DMS79 treated with DMSO at 0.1 percent for 48 hours (cell line): ENCODE data around the gene COL13A1.
A peak's percentile ranks its signal among the peaks of the same experiment; 100 is the strongest.

Experiments
- DNase-seq: peaks from one replicate; lab custom pipeline; 2025; lab: John Stamatoyannopoulos, UW

The COL13A1 gene

DNA sequence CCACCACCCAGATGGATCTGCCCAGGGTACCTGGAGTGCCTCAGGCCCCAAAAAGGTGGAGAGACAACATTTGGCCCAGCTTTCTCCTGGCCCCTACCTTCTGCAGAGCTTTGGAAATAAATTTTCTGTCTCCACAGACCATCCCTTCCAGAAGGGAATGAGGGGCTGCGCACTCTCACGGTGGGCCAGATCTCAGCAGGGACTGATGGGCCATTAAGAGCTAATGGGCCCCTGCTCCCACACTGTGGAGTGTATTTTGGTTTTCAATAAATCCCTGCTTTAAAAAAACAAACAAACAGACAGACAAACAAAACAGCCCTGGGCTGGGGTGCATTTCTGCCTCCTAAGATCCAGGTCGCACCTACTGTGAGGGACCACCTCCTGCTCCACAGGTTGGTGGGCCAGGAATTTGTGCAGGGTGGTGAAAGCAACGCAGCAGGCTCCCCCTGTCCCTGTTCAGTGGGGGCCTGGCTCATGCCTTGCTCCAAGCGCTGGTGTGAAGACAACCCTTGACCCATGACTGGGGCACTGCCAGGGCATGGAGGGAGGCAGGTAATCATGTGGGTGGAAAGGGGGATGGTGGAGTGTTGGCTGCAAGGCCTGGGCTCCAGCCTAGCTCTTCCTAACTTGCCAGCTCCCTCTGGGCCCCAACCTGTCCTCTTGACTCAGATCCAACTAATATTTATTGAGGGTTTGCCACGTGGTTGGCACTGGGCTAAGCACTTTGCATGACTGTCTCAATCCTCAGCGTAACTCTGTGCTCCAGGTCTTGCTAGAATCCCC, 88.5 kb downstream of the COL13A1 start:
- DNase-seq, result peak; percentile 42

DNA sequence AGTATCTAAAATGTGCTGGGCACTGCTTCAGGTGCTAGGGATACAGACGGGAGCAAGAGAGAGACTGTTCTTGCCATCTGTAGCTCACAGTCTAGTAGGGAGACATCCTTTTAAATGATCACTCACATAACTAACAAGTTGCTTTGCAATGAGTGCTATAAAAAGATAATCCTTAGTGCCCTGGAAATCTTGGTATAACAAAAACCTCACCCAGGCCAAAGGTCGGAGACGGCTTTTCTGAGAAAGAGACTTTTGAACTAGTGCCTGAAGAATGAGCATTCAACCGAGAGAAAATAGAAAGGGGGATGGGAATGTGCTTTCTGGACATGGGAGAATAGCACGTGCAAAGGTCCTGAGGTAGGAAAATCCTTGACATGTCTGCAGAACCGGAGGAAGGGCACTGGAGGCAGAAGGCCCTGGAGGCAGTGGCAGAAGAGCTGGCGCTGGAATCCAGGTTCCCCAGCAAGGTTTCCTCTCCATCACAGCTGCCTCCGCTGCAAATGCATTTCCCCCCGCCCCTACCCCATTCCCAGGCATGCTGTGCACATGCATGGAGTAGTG, 89.4 kb downstream of the COL13A1 start:
- DNase-seq, result no peak

DNA sequence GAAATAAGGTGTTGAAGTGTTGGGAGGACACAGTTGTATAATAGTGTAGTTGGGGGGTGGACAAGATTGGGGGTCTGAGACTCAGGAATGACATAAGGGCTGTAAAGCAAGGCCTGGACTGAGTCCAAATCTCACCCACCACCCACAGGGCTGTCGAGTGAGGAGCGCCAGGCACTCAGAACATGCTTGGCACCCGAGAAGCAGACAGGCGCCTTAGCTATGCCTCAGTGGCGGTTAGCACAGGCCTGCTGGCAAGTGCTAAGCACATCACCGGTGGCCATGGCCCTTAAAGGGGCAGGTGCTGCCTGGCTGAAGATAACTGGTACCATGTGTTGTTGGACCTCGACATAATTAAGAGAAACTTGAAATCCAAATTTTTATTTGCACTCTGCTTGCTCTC, 90.7 kb downstream of the COL13A1 start:
- DNase-seq, result peak; percentile 46

DNA sequence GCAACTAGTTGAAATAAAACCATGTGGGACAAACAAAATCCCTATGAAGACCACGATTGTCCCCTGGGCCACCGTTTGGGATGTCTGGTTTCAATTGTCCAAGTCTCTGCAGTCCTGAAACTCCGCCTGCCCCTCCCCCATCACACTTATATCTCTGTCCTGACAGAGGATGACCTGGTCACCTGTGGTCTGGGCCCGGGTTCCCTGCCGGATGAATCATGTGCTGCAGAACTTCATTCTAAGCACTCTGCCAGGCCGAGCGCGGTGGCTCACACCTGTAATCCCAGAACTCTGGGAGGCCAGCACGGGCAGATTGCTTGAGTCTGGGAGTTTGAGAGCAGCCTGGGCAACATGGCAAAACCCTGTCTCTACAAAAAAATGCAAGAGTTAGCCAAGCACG, 91.1 kb downstream of the COL13A1 start:
- no peak for DNase-seq

DNA sequence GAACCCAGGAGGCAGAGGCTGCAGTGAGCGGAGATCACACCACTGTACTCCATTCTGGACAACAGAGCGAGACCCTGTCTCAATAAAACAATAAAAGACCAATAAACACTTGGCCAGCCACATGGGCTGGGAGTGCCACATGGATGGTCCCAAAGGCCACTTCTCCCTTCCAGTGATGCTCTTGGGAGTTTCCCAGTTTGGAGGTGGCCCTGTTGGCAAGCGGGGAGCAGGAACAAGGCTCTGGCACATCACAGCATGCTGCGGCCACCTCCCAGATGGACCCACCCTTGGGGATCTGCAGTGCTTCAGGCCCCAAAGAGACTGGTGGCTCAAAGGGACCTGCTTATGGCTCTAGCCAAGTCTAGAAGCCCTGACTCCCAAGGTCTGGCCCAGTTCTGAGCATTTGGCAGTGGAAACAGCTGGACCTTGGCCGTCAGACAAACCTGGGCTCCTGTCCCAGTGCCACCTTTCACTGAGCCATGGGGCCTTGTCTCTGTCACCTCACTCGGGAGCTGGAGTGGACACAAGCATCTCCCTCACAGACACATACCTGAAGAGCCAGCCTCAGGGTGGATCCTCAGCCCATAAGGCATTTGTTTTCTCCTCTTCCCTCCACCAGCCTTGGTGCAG, 91.7 kb downstream of the COL13A1 start:
- no peak for DNase-seq

DNA sequence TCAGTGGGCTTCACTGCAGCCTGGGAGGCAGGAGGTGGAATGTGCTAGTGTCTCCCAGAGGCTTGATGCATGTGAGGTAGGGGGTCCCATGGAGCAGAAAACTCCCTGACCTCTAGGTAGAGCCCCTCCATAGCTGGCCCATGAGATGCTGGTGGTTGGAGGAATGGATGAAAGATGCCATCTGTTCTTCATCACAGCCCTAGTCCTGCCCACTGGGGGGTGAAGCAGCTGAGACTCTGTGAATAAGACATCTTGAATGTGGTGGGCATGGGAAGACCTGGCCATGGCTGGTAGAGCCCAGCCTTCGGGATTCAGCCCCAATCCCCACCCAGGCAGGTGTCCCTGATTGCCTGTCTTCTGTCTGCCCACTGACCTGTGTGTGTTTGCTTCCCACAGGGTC, 92.5 kb downstream of the COL13A1 start:
- no peak for DNase-seq

DNA sequence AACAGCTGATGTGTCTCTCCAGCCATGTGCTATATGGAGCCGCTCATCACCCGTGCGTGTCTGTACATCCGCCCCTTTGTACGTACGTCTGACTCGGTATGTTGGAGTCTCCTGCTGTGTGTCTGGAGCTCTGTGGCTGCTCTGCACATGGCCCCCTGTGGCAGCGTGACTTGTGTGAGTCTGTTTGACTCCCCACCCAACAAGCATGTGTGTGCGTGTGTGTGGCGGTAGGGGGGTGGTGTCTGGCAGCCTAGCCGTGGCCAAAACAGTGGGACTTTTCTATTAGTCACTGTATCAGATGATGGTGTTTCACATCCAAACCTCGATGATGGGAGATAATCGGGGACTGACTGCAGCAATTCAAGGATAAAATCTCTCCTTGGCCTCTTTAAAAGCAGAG, 94.1 kb downstream of the COL13A1 start:
- DNase-seq, result no peak

DNA sequence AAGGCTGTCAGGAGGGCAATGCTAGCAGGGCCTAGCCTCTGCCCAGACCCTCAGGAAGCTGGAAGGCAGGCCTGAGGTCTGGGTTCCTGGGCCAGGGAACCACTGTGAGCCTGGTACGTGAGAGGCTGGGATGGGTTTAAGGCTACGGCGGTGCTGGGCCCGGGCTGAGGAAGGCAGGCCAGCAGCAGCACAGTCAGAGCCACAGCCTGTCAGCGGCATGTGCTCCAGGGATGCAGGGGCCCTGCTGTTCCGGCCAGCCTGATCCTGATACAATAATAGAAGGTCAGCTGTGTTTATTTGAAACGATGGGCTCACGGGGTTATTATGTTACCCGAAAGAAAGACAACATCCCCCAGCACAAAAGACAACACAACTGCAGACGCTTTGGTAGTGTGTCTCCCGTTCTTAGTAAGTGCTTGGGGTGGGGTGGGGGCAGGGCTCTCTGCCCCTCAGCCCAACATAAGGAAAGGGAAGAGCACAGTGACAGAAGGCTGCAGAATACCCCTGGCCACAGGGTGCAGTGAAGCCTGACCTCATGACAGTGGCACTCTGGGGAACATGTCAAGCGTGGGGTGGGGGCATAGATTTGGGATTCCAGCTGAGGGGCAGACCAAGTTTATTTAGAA, 95.0 kb downstream of the COL13A1 start:
- no peak for DNase-seq

DNA sequence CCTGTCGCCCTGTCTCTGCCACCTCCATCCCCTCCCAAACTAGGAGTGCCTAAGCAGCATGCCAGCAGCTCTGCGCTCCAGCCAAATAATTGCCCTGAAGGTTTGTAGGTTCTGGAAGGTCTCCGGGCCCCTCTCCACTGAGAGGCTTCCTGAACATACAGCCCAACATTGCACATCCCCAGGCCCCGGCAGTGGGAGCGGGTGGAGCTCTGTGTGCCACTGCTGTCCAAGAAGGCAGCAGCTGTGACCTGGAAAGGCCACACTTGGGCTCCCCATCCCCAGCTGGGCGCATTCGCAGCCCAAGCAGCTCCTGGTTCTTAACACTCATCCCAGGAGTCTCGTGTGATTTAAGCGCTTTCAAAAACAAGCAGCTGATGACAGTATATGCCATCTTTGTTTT, 95.7 kb downstream of the COL13A1 start:
- no peak for DNase-seq

DNA sequence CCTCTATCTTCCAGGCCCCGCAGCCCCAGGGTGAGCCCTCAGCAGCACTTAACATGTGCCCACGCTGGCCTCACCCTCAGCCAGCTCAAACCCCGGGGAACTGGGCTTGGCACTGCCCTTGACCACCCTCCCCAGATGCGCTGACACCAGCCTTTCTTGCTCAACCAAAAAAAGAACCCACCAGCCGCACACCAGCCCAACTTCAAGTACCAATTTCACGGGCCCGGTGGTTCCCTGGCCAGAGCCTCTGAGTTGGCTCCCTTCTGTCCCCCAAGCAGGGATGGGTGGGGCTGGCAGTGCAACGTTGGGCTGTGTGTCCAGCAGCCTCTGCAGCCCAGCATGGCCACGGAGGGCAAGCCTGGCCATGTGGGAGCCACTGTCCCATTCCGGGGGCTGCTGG, 96.3 kb downstream of the COL13A1 start:
- DNase-seq, result no peak

DNA sequence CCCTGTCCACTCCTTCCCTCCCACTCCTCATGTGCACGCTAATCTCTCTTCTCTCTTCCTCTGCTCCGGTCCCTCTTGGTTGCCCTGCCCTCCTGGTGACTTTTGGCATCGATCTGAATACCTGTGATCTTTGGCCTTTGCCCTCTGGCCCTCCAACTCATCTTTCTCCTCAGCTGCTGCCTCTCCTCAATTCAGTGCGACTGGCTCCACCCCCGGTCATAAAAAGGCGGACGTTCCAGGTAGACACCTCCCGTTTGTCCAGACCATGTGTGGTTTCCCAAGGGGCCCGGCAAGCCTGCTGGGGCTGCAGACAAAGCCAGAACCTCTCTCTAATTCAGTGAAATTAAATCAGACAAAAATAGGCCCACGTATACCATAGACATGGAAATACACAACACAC, 96.8 kb downstream of the COL13A1 start:
- DNase-seq, result no peak

DNA sequence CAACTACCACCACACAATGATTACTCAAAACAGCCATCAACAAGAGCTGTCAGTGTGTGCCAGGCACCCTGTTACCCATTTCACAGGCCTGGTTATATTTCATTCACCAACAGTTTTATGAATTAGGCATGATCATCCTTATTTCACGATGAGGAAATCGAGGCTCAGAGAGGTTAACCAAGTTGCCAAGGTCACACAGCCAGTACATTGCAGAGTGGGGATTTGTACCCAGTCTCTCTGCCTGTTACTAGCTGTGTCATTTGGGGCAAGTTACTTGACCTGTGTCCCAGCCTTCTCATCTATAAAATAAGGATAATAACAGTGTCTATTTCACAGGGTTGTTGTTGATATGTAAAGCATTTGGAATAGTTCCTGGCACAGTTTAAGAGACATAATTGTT, 97.2 kb downstream of the COL13A1 start:
- DNase-seq, result no peak

DNA sequence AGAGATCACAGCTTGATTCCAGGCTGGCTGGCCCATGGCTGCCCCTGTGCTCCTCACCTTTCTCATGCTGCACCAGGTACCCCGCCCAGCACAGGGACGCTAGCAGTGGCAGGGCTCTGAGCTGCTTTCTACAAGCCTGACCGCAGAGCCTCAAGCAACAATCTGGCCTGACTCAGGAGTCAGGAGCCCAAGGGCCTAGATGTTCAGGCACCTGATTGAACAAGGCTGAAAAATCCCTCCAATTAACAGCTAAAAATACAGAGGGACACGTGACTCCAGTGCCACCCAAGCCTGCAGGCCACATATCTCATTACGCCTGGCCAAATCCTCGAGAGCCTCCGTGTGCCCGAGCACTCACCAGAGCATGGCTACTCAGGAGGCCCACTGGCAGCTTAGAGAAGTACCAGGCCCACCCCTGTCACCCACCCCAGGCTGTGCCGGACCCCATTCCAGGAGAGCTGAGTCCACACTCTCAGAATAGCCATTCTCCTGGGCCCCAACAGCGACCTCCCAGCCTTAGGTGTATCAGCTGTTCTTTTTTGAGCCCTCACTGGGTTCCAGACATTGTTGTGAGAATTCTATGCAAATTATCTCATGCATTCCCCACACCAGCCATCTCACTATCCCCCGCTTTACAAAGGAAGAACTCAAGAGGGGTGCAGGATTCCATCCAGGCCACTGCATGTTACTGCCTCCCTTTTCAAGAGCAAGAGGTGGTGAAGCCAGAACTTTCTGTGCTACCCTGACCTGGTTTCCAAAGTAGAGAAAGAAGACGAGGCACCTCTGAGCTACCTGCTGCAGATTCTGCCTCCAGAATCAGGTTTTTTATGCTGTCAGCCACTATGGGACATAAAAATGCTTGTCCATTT, 98.3 kb downstream of the COL13A1 start:
- DNase-seq, result no peak

DNA sequence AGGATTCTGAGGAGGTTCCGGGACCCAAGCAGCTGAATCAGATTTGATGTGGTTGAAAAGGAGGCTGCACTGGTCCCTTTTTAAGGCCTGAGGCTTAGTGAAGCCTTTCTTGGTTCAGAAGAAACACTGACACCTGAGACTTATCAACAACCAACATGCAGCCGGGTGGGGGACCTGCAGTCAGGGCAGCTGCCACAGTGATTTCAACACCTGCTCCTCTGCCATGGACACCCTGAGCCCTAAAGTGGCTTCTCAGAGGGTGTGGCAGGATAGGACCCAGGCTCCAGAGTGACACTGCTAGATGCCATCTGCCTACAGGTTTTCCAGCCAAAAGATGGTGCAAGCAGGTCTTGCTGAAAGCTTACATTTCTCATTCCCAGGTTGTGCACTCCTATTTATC, 99.3 kb downstream of the COL13A1 start:
- DNase-seq, result no peak

DNA sequence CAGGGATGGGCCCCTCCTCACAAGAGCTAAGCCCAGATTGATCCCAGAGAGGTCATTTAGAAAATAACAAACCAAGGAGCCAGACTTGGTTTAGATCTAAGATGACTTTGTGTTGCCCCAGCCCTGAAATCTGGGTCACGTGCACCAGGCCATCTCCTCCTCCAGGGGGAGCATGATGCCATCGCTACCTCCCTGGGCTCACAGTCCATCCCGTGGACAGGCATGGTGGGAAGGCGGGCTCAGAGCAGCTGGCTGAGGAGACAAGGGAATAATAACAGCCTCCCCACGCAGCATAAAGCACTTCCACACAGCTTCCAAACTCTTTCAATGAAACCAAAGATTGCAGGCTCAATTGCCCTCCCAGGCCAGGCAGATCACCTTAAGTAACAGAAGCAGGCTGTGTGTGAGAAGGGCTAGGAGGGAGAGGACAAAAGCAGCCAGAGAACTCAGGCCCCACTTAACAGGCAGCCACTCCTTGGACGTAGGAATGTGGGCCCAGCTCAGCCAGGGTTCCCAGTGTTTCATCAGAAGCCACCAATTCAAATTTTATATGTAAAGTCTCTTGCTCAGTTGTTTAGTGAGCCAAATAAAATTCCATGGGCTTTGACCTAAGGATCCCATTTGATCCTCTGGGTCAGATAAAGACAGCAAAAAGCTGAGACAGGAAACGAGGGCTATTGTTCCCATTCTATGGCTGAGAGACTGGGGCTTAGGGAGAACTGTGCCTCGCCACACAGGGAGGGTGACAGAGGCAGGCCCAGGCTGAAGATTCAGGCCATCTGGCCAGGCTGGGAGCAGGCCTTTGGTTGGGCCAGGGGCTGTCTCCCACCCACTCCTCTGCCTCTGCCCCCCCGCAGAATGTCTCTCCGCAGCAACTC, 100.2 kb downstream of the COL13A1 start:
- DNase-seq, result peak; percentile 20

DNA sequence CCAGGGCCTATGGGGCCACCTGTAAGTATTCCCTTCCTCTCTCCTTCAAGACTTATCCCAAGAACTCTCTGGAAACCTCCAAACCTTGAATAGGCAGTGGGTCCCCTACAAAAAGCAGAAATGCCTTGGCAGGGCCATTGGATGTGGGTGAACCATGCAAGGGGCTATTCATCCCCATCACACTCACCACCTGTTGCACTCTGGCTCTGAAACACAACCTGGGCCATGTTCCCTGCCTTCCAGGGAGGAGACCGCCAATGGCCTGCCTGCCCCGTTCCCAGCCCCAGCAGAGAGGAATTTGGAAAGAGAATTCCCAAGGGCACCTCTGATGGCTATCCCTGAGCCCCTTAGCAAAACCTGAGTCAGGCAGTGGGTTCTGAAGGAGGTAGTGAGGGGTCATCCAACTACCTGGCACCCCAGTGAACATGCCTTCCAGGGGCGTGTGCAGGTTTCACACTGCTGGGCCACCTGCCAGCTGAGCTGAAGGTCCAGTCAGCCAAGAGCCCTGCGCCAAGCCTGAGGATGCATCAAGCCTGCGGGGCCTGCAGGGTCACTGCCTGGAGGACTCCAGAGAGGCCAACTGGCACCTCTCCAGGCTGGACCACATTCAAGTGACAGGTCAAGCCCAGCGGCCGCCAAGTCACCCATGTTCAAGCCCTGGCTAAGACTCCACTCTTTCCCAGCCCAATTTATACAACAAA, 101.3 kb downstream of the COL13A1 start:
- no peak for DNase-seq

DNA sequence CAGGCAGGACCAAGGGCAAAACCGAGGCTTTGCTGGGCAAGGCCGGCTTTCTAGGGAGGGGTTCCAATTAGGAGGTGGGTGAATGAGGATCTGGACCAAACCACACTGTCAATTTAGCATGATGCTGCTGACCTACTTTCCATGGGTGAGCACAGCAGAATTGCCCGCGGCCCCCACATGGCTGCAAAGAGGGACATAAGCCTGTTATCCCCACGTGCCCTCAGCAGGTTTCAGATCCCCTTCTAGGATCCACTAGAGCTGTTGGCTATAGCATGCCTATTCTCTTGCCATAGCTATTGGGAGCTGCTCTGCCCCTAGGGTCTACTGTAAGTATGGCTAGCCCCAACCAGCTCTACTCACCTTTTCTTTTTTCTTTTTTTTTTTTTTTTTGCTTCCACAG, 102.8 kb downstream of the COL13A1 start:
- no peak for DNase-seq

DNA sequence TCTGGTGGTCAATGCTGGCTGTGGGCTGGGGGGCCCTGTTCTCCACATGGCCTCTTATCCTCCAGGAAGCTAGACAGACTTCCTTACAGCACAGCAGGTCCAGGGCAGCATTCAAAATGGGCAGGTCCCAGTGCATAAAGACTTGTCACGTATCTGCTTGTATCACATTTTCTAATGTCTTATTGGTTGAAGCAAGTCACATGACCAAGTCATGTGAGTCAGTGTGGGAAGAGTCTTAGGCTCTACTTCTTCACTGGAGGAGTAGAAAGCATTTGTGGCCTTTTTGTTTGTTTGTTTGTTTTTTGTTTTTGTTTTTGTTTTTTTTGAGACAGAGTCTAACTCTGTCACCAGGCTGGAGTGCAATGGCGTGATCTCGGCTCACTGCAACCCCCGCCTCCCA, 104.7 kb downstream of the COL13A1 start:
- no peak for DNase-seq

DNA sequence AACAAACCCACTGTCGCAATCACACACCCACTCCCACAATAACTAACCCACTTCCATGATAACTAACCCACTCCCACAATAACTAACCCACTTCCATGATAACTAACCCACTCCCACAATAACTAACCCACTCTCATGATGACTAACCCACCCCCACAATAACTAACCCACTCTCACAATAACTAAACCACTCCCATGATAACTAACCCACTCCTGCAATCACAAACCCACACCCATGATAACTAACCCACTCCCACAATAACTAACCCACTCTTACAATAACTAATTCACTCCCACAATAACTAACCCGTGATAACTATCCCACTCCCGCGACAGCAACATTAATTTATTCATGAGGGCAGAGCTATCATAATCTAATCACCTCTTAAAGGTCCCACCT, 105.8 kb downstream of the COL13A1 start:
- DNase-seq, result no peak

DNA sequence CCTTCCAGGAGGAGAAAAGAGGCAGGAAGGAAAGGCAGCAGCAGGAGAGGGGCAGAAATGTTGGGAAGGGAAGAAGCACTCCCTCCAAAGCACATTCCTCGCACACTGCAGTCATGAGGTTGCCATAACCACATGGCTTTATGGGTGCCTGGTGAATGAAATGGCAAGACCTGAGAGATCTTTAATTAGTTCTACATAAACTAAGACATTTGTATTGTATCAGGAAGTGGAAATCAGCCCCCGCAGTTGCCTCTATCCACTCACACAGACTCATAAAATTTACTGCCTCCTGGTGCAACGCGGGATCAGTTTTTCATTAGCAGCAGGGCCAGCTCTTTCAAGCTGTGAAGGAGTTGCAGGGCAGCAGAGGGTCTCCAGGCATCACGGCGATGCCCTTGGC, 106.4 kb downstream of the COL13A1 start:
- DNase-seq, result no peak

DNA sequence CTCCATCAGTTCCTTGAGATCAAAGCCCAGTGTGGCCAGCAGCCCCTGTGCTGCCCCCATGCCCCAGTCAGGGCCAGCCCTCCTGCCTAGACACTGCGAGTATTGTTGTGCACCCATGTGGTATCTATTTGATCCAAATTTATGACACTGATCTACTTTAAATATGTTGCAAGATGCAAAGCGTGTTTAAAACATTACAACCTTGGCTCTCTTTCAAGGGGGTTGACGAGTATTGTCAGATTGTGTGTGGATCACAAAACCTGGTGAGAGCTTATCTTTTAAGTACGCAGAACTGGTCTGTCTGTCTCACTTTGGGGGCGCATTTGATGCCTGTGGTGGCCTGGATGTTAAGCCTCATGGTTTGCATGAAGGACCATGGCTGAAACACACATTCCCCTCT, 108.9 kb downstream of the COL13A1 start:
- no peak for DNase-seq
